GM18505 (cell line): ENCODE data around the gene HIGD1C.
"Not testable (repeated sequence)": the region's sequence is repeated elsewhere in the genome, so short reads cannot be mapped to it uniquely, and the experiment has no call there.

Experiments
- ATAC-seq: cut with Tn5 transposase; IDR thresholded peaks from one replicate; pipeline ENCODE4 v1.9.1; 2021; ENCODE audit not compliant: unreplicated experiment
- POLR2A ChIP-seq: IDR thresholded peaks from 4 replicates; pipeline ENCODE4 v1.6.1; 2011; ENCODE audit warnings: borderline replicate concordance; ENCODE audit not compliant: insufficient read depth, insufficient read length; ENCODE audit errors: extremely low read depth

The HIGD1C gene

GRCh38 chr12:50952510-50952909, at the start of gene HIGD1C:
Gene HIGD1C, plus strand, starts transcription at chr12:50952544. Its CDS starts 1,455 bp downstream, at chr12:50953999.
- ATAC-seq, result no peak
- no peak for TF ChIP-seq POLR2A

- ATAC-seq, result not testable (repeated sequence)
These were observed 43.9 kb upstream of the HIGD1C start for GRCh38 chr12:50908479-50908878.

GRCh38 chr12:50912361-50912760, 40.0 kb upstream of the HIGD1C start:
- not testable (repeated sequence) for ATAC-seq

GRCh38 chr12:50913224-50913623, 39.1 kb upstream of the HIGD1C start:
- ATAC-seq, result no peak
- TF ChIP-seq POLR2A, result no peak

GRCh38 chr12:50914872-50915484, 37.4 kb upstream of the HIGD1C start:
- ATAC-seq, result no peak
- no peak for TF ChIP-seq POLR2A

- TF ChIP-seq POLR2A, result no peak
- ATAC-seq, result no peak
These were observed 36.1 kb upstream of the HIGD1C start for GRCh38 chr12:50916292-50916691.

- TF ChIP-seq POLR2A, result no peak
- ATAC-seq, result no peak
These were observed 33.6 kb upstream of the HIGD1C start for GRCh38 chr12:50918584-50919316.

GRCh38 chr12:50922820-50923219, 29.5 kb upstream of the HIGD1C start:
- no peak for TF ChIP-seq POLR2A
- no peak for ATAC-seq

- TF ChIP-seq POLR2A, result no peak
- no peak for ATAC-seq
These were observed 28.8 kb upstream of the HIGD1C start for GRCh38 chr12:50923361-50924130.

GRCh38 chr12:50924131-50924438, 28.3 kb upstream of the HIGD1C start:
- ATAC-seq, result no peak
- no peak for TF ChIP-seq POLR2A

- TF ChIP-seq POLR2A, result peak; percentile 21
- peak; percentile 79 for ATAC-seq
These were observed 27.7 kb upstream of the HIGD1C start for GRCh38 chr12:50924439-50925341.

GRCh38 chr12:50925342-50925651, 27.0 kb upstream of the HIGD1C start:
- no peak for ATAC-seq

GRCh38 chr12:50925920-50926319, 26.4 kb upstream of the HIGD1C start:
- TF ChIP-seq POLR2A, result no peak
- ATAC-seq, result no peak

More at GRCh38 chr12:50925342-50925651, 27.0 kb upstream of the HIGD1C start:
- no peak for TF ChIP-seq POLR2A
